RPMI7951 (cell line): Measurements from ENCODE around the gene FZD7. TPM values are rescaled to one million over a fixed set of nuclear protein-coding genes. Genes with fewer than 3 reads are reported as not detected.
A peak's percentile ranks its signal among the peaks of the same experiment; 100 is the strongest.

Experiments
- DNase-seq: peaks from one replicate; pipeline ENCODE4 v3.0.0-alpha.2; 2012; ENCODE audit warnings: low read depth
- total RNA-seq: library from RNA; depleted of rRNA; stranded (reverse); fragments of >200 nt; shearing (Covaris generic); gene quantifications from 2 replicates; pipeline ENCODE4 v1.2.3, GENCODE V29; 2014

FZD7 gene
- total RNA-seq, 1 experiment from 2014 or later, result 29.4 TPM

- no peak for DNase-seq
Measured at GRCh38 chr2:202014318-202014717, 19.3 kb upstream of the FZD7 start.

- no peak for DNase-seq
Measured at GRCh38 chr2:202014759-202015211, 18.9 kb upstream of the FZD7 start.

GRCh38 chr2:202015471-202015870, 18.2 kb upstream of the FZD7 start:
- DNase-seq, result no peak

- DNase-seq, result no peak
Measured at GRCh38 chr2:202016579-202017227, 17.0 kb upstream of the FZD7 start.

- peak; percentile 63 for DNase-seq
Measured at GRCh38 chr2:202017940-202018339, 15.7 kb upstream of the FZD7 start.

GRCh38 chr2:202018950-202019349, 14.7 kb upstream of the FZD7 start:
- no peak for DNase-seq

- no peak for DNase-seq
Measured at GRCh38 chr2:202019689-202020450, 13.8 kb upstream of the FZD7 start.

GRCh38 chr2:202022755-202023154, 10.9 kb upstream of the FZD7 start:
- no peak for DNase-seq

- DNase-seq, result no peak
Measured at GRCh38 chr2:202023198-202023903, 10.3 kb upstream of the FZD7 start.

GRCh38 chr2:202023904-202024266, 9.8 kb upstream of the FZD7 start:
- DNase-seq, result no peak

- no peak for DNase-seq
Measured at GRCh38 chr2:202024871-202025270, 8.8 kb upstream of the FZD7 start.

- no peak for DNase-seq
Measured at GRCh38 chr2:202025816-202026215, 7.8 kb upstream of the FZD7 start.

GRCh38 chr2:202026507-202026906, 7.1 kb upstream of the FZD7 start:
- DNase-seq, result no peak

- peak; percentile 65 for DNase-seq
Measured at GRCh38 chr2:202030691-202031090, 3.0 kb upstream of the FZD7 start.

- DNase-seq, result no peak
Measured at GRCh38 chr2:202031246-202031951, 2.3 kb upstream of the FZD7 start.

- peak; percentile 52 for DNase-seq
Measured at GRCh38 chr2:202032846-202033316, 774 bp upstream of the FZD7 start.

- DNase-seq, result peak; percentile 38
Measured at GRCh38 chr2:202034249-202035088, 814 bp downstream of the FZD7 start.

GRCh38 chr2:202035089-202035940, 1.7 kb downstream of the FZD7 start:
- DNase-seq, result no peak

- no peak for DNase-seq
Measured at GRCh38 chr2:202035941-202036372, 2.3 kb downstream of the FZD7 start.

GRCh38 chr2:202036601-202037037, 3.0 kb downstream of the FZD7 start:
- DNase-seq, result no peak
